LHCN-M2 (cell line): ENCODE measurements around the gene CCDC192. TPM values are rescaled to one million over a fixed set of nuclear protein-coding genes. Genes with fewer than 3 reads are reported as not detected.

Experiments
- DNase-seq: peaks from one replicate; pipeline ENCODE4 v3.0.0-alpha.2; 2012; ENCODE audit warnings: low read depth
- total RNA-seq: library from RNA; depleted of rRNA; stranded (reverse); fragments of >200 nt; gene quantifications from 2 replicates; pipeline ENCODE4 v1.2.3, GENCODE V29; 2014

CCDC192 gene
- total RNA-seq, 1 experiment from 2014 or later, result not detected

DNA sequence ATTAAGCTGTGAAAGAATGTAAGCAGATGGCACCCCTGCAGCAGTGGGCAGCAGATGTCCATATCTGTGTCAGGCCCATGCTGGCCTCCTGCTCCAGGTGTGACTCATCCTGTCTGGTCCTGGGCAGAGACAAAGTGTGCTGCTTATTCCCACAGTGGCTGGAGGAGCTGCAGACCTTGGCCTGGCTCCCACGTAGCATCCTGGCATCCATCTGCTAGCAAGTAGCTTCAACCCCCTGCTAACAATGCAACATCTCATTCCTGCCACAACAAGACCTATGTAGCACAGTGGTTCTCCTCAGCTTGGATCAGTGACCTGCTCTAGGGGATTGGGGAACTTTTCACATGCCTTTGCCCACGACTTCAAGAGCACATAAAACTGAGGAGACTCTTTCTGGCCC lies 254.0 kb downstream of the CCDC192 start:
- DNase-seq, result peak; percentile 90

DNA sequence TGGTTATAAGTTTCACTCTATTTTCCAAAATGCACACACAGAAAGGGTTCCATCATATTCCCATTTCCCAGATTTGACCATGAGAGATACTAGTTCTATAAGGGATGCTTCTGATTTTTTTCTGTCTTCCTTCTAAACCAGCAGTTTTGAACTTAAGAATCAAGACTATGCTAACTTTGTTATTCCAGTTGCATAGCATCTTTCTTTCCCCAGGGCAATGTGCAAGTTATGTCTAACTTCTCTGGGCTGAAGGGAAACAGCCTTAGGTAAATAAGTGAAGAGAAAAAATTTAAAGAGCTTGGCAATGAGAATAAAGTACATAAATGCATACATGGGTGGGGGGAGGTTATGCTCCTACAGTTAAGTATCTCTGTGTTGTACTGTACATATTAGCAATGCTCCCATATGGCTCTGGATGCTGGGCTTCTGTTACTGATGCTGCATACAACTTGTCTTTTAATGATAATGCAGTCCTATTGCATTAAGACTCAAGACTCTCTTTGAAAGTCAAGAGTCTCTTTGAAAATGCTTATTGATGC lies 254.6 kb downstream of the CCDC192 start:
- no peak for DNase-seq

GRCh38 chr5:127958421-127959011 lies 255.3 kb downstream of the CCDC192 start:
- DNase-seq, result no peak

DNA sequence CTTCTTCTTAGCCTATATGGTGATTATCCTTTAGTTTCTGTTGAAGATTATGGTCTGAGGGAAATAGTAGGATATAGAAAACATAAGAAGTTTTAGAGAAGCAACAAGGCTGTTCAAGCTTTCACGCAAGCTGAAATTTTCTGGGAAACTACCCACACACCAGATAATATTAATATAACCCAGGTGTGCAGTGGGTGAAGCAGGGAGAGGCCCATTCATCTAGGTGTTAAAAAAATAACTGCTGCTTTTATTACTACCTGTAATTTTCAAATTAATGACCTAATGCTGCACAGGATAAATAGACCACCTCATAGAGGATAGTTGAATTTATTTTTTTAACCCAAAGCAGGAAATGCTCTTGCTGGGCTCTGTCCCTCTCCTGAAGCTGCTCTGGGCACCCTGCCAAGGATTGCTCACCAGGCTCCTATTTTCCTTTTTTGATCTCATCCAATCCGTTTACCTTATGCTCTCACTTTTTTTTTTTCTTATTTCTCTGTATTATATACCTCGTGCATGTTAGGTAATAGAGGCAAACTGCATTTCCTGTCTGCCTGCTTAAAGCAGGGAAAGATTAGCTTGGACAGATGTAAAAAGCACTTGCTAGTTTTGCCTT lies 256.1 kb downstream of the CCDC192 start:
- DNase-seq, result peak; percentile 82

GRCh38 chr5:127960270-127960691 lies 257.1 kb downstream of the CCDC192 start:
- DNase-seq, result peak; percentile 54

- DNase-seq, result no peak
These were observed 258.0 kb downstream of the CCDC192 start for GRCh38 chr5:127961006-127961762.

DNA sequence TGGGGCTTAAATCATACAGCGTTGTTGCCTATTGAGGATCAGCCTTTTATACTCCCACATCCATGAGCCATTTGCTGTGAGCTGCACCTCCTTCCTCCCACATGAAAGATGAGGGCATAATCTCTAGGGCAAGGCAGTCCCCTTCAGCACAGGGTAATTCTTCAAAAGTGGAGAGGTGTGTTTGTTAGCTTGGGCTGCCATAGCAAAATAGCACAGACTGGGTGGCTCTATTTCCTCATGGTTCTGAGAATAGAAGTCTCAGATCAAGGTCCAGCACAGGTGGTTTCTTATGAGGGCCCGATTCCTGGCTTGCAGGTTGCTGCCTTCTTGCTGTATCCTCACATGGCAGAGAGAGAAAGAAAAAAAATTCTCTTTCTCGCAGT lies 258.6 kb downstream of the CCDC192 start:
- no peak for DNase-seq

- DNase-seq, result no peak
These were observed 259.3 kb downstream of the CCDC192 start for GRCh38 chr5:127962491-127962890.

GRCh38 chr5:127963233-127963632 lies 260.0 kb downstream of the CCDC192 start:
- DNase-seq, result no peak

DNA sequence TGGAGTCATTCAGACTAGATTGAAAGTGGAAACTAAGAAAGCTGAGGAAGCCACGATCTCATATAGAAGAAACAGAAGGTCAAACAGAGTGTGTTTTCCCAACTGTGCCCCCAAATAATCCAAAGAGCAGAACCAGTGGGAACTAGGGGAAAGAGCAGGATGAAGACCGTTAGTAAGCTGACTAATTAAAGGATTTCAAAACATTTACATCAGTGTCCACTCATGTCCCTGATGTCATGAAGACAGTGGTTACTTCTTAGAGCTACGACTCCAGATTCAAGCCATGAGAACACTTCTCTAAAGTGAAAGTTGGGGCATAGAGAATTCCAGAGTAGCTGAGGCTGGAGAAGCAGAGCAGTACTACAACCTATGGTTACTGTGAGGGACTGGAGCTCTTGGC lies 260.7 kb downstream of the CCDC192 start:
- no peak for DNase-seq

DNA sequence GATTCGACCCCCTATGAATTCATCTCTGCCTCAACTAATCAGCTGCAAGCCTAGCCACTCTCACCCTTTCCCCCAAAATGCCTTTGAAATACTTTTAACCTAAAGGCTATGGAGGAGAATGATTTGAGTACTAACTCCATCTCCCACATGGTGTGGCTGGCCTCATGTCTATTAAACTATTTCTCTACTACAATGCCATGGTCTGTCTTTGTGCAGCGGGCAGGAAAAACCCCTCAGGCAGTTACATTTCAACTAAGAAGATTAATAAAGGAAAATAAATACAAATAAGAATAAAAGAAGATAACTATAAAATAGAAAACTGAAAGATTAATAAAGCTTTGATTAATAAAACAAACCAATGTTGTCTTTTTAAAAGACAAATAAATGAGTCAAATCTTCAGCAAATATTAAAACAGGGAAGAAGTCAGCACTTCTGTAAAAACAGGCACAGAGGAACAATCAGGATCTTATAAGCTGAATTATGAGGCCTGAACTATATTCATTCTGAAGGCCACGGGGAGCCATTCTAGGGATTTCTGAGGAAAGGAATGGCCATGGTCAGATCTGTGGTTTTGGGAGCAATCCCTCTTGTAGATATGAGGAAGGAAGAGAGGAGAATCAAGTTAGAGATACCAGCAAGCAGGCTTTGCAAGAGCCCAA lies 264.3 kb downstream of the CCDC192 start:
- DNase-seq, result no peak

DNA sequence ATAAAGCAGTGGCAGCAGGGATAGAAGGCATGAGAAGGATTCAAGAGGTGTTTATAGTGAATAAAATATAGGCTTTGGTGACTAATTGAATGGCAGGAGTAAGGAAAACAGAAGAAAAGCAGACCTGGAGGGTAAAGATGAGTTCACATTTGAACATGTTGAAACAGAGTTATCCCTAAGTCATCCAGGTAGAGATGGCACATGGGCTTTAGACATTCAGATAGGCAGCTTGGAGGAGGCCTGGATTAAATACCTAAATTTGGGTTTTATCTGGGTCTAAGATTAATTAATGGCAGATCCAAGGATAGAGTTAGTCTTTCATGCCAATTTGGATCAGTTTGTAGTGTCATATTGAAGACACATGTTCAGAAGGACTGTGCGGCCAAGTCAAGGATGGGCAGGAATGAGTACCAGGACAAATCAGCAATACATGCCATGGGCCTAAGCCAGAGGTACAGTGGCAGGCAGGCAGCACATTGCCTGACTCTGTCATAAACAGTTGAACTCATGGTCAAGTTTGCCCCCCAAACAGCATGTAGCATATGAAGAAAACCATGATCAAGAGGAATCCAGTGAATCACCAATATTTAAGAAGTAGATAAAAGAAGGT lies 264.9 kb downstream of the CCDC192 start:
- DNase-seq, result no peak

DNA sequence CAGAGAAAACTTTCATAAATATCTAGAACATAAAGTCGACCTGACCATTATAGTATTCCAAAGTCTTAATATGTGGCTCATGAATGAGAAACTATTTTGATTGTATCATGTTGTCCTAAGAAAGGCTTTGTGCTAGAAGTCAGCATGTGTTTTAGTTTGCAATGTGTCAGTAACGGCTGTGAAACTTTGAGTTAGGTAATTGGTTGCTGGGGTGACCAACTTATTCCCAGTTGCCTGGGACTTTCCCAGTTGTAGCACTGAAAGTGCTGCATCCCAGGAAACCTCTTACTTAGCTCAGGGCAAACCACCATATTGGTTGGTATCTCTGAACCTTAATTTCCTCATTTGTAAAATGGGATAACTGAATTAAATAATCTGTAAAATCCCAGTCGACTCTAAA lies 265.8 kb downstream of the CCDC192 start:
- no peak for DNase-seq

GRCh38 chr5:127969651-127970050 lies 266.5 kb downstream of the CCDC192 start:
- DNase-seq, result no peak

- no peak for DNase-seq
These were observed 266.9 kb downstream of the CCDC192 start for GRCh38 chr5:127970081-127970480.

DNA sequence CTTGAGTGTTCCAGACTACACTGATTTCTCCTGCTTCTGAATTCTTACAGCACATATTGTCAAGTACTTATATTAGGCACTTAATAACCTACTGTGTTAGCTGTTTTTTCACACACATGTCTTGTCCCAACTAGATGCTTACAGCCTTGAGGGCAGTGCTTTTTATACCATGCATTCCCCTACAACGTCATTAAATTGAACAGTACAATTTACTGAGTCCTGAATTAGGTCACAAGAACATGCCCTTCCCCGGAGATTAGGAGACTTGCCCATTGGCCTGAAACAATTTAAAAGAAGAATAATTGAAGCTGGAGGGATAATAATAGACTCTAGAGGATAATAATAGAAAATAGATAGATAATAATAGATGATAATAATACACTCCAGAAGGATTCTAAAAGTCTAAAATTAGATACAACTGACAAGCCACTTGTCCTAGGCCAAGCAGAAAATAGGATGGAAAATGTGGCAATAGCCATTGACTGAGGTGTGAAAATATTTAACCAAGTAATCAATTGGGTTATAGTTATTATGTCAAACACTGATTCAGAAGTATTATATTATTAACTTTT lies 267.7 kb downstream of the CCDC192 start:
- DNase-seq, result no peak

- DNase-seq, result no peak
These were observed 272.8 kb downstream of the CCDC192 start for GRCh38 chr5:127975961-127976360.

DNA sequence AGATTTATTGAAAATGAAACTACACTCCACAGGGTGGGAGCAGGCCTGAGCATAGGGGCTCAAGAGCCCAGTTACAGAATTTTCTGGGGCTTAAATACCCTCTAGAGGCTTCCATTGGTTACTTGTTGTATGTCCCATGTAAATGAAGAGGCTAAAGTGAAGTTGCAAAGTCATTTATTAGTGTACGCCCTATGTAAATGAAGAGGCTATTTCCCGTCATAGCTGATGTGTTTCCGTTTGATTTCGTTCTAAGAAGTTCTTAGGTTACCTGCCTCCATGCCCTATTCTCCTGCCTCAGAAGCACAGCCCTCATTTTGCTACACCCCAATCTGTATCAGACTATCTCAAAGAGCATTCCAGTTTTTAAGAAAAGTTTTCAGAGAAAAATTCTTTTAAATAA lies 273.3 kb downstream of the CCDC192 start:
- DNase-seq, result no peak

GRCh38 chr5:127976991-127977717 lies 274.0 kb downstream of the CCDC192 start:
- no peak for DNase-seq

DNA sequence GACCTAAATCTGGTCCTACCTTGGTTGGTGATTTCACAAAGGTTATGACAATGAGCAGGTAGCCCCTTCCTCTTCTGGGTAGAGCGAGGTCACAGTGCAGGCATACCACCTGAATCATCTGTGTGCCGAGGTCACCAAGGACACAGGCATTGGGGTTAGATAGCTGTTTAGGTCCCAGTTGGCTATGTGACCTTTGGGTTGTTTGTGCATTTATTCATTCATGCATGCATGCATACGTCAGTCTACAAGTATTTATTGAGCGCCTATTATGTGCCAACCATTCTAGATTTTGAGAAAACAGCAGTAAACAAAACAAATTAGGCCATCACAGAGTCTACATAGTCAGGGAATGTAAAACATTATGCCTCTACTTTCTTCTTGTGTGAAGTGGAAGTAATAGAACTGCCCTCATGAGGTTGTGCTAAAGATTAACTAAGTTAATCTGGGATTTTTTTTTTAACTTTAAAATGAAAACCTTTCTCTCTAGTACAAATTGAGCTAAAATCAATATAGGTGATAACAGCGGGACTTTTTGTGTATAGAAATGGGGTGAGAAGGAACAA lies 275.6 kb downstream of the CCDC192 start:
- DNase-seq, result no peak
